GM19468 (cell line): ENCODE results near the gene ECM1.

ENCODE experiments used
- ATAC-seq: cut with Tn5 transposase; IDR thresholded peaks from one replicate; pipeline ENCODE4 v1.9.1; 2021; ENCODE audit warnings: mild to moderate bottlenecking, moderate library complexity, moderate number of reproducible peaks; ENCODE audit not compliant: unreplicated experiment; ENCODE audit errors: extremely low read depth

Gene ECM1

DNA sequence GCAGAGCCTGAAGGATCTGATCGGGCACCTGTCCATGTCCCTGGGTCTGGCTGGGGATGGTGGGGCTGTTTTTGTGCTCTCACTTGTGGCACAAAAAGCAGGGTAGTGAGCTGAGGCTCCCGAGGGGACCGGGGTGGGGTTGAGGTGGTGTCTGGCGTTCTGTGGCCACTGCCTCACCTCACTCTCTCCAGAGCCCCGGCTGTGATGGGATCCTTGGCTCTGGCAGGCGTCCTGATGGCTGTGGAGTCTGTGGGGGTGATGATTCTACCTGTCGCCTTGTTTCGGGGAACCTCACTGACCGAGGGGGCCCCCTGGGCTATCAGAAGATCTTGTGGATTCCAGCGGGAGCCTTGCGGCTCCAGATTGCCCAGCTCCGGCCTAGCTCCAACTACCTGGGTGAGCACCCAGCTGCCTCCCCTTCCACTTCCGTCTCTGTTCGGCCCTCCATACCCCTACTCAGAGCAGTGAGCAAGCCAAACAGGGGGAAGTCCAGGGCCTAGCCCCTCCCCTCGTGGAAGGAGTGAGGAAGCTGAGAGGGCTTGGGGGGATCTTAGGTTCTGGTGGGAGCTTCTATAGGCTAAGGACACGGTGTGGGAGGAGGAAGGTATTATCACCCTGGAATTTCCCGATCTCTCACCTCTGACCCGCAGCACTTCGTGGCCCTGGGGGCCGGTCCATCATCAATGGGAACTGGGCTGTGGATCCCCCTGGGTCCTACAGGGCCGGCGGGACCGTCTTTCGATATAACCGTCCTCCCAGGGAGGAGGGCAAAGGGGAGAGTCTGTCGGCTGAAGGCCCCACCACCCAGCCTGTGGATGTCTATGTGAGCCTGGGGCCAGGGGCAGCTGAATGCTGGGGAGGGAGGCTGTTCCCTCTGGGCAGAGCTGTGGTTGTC, 48.3 kb downstream of the ECM1 start:
- no peak for ATAC-seq

DNA sequence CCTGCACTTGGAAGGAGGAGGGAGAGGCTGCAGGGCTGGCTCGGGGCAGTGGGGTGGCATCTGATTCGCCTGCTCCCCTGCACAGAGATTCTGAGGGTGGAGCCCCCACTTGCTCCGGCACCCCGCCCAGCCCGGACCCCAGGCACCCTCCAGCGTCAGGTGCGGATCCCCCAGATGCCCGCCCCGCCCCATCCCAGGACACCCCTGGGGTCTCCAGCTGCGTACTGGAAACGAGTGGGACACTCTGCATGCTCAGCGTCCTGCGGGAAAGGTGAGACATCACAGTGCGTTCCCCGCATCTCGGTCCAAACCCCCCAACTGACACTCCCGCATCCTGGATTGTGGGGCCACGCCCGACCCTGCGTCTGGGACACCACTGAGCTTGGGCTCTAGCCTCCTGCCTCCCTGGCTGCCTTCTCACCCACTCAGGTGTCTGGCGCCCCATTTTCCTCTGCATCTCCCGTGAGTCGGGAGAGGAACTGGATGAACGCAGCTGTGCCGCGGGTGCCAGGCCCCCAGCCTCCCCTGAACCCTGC, 49.2 kb downstream of the ECM1 start:
- ATAC-seq = no peak

DNA sequence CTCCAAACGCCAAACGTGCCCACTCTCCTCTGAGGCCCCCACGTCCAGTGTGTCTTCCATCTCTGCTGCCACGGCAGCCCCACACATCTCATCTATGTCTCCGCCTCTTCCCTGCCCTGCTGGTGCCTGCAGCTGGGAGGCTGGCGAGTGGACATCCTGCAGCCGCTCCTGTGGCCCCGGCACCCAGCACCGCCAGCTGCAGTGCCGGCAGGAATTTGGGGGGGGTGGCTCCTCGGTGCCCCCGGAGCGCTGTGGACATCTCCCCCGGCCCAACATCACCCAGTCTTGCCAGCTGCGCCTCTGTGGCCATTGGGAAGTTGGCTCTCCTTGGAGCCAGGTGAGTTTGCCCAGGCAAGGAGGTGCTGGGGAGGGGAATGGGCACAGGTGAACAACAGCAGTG, 49.9 kb downstream of the ECM1 start:
- no peak for ATAC-seq

DNA sequence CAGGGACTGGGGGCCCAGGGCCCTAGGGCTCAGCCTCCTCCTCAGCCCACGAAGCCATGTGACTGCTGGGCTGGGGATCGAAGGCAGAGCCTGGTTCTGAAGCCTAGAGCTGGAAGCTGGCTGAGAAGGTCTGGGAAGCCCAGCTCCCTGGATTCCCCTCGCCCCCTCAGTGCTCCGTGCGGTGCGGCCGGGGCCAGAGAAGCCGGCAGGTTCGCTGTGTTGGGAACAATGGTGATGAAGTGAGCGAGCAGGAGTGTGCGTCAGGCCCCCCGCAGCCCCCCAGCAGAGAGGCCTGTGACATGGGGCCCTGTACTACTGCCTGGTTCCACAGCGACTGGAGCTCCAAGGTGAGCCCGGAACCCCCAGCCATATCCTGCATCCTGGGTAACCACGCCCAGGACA, 50.4 kb downstream of the ECM1 start:
- no peak for ATAC-seq

DNA sequence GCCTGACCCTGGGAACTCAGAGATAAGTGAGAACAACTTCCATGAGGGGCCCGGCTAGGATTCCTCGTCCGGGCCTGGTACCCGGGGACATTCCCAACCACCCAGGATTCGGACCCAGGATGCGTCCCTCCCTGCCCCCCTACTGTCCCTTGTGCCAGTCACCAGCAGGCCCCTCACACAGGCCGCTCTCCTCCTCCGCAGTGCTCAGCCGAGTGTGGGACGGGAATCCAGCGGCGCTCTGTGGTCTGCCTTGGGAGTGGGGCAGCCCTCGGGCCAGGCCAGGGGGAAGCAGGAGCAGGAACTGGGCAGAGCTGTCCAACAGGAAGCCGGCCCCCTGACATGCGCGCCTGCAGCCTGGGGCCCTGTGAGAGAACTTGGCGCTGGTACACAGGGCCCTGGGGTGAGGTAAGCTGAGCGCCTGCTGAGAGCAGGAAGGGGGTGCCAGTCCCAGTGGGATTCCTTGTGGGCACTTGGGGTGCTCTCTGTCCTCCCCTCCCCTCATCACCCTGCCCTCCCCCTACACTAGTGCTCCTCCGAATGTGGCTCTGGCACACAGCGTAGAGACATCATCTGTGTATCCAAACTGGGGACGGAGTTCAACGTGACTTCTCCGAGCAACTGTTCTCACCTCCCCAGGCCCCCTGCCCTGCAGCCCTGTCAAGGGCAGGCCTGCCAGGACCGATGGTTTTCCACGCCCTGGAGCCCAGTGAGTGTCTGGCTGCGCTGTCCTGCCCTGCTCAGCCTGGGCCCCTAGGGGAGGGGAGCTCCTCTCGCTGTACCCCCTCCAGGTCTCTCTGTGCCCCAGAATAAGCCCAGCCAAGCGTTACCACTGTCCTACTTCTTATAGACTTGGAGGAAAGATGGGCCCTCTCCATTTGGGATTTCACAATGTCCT, 51.1 kb downstream of the ECM1 start:
- no peak for ATAC-seq

DNA sequence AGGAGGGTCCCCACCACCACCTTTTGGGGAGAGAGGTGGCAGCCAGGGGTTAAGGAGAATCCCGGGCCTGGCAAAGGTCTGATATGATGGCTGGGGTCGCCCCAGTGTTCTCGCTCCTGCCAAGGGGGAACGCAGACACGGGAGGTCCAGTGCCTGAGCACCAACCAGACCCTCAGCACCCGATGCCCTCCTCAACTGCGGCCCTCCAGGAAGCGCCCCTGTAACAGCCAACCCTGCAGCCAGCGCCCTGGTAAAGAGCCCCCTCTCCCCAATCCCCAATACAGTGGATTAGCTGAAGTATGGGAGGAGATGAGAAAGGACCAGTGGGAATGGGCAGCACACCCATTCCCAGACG, 51.7 kb downstream of the ECM1 start:
- no peak for ATAC-seq

DNA sequence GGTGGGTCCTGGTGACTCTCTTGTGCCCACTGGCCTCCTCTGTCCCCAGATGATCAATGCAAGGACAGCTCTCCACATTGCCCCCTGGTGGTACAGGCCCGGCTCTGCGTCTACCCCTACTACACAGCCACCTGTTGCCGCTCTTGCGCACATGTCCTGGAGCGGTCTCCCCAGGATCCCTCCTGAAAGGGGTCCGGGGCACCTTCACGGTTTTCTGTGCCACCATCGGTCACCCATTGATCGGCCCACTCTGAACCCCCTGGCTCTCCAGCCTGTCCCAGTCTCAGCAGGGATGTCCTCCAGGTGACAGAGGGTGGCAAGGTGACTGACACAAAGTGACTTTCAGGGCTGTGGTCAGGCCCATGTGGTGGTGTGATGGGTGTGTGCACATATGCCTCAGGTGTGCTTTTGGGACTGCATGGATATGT, 52.1 kb downstream of the ECM1 start:
- ATAC-seq = no peak

DNA sequence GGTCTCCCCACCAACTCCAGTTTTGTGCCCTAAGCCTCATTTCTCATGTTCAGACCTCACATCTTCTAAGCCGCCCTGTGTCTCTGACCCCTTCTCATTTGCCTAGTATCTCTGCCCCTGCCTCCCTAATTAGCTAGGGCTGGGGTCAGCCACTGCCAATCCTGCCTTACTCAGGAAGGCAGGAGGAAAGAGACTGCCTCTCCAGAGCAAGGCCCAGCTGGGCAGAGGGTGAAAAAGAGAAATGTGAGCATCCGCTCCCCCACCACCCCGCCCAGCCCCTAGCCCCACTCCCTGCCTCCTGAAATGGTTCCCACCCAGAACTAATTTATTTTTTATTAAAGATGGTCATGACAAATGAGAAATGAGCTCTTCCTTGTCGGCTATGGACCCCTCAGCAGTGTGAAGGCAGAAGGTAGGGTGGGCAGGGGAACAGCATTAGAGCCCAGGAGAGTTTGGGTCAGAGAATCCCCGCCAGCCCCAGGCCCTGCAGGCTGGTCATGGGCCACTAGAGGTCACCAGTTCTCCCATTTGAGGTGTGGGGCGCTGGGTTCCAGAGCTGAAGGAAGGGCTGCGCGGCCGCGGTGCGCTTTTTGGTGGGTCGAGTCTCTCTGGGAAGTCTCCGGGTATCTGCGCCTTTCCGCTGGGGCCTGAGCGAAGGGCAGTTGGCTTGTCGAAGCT, 52.8 kb downstream of the ECM1 start:
- no peak for ATAC-seq

DNA sequence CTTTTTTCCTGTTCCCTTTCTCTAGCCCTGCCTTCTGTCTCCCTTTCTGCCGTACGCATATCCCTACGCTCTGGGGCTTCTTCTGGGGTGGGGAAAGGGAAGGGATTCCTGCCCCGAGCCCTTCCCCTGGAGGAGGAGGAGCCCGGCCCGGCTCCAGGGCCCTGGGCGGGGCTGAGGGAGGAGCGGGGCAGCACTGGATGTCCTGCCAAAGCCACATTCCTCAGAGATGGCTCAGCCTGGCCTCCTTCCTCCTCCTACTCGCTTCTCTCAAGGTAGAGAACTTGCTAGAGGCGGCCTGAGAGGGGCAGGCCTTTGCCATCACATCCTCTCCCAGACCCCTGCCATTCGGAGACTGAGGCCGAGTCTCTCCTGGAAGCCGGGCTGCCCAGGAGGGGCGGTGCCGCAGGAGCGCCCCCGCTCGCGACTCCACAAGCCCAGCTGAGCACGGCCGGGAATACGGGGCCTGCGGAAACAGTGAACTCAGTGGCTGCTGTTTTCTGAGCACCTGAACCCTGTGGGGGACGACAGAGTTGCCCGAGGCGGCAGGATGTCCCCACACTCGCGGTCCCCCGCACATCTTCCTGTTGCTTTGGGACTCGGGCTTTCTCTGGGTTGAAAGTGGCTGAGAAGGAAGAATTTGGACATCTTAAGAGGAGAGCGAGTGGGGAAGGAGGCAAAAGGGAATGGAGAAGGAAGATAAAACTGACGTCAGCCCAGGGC, 53.5 kb downstream of the ECM1 start:
- no peak for ATAC-seq

DNA sequence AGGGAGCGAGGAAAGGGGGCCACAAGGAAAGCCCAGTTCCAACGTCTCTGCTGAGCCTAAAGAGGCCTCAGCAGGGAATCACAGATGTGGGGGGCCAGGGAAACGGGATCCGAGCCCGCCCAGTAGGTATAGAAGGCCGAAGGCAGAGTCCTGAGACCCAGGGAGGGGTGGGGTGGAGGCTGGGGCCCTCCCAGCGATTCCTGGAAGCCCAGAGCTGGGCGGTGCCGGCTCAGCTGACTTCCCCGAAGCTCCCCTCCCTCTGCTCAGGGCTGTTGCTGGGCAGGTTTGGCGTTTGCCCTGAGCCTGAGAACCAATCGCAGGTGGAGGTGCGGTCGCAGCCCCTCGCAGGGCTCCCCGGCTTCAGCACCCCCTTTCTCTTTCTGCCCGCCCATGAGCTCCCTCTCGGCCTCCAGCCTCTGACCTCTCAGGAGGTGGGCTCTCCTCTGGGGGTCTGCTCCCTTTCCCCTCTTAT, 54.1 kb downstream of the ECM1 start:
- no peak for ATAC-seq

DNA sequence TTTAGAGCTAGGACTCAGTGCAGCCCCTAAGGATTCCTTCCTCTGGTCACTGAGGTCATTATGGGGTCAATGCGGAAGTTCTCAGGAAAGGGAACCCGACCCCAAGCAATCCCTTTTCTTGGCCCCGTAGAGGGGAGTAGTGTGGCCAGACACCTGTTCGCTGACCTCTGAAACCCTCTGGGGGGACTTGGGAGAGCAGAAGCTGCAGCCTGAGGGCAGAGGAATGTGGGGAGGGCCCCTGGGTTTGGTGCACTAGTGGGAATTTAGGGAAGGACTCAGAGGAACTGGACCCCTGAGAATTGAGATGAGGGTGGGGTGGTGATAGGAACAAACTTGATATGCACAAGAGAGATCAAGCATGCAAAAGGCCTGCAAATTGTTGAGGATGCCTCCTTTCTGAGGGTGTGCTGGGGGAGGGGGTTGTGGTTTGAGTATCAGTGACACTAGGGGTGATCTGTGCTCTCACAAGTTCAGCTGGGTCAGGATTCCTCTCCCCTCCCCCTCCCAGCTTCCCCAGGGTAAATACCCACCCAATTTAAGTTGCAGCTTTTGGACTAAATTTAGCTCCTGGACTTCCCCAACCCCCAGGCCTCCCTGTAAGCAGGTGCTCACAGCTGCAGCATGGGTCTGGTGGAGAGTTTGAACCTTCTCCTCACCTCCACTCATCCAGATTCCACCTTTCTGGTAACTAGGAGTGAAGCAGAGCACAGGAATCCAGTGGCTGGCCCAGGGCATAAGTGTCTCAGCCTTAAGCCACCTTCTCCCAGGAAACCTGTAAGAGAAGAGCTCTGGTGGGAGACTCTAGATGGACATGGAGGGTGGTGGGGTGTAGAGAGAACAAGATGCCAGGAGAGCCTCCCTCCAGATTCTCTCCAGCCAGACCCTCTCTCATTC, 54.8 kb downstream of the ECM1 start:
- no peak for ATAC-seq
